Left forelimb (tissue), 1 donor: ENCODE measurements around the gene NFX1.

Experiments
- DNase-seq: peaks from one replicate; pipeline ENCODE4 v3.0.0-alpha.2; 2018; ENCODE audit warnings: low spot score

Gene NFX1

DNA sequence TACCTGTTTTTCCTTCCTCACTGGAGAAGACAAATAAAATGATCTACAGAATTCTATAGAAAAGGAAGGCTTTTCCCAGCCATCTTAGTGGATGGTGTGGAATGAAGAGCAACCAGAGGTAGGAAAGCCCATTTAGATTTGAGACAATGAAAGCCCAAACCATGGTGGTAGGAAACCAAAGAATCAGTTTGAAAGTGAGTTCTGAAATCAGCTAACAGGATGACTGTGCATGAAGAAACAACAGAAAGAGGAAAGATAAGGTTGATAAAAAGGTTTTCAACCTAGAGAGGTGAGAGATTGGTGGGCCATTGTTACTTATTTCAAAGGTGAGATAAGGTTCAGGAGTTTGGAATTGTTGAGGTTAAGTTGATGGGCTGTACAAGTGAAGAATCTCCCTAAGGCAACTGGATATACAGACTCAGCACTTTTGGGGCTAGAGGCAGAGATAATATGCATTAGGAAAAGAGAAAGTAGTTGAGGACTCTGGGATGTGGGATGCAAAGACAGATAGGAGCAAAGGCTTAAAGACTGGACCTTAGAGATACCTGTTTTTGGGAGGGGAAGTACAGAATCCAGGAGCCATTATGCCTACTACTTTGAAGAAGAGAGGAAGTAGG lies 23.1 kb upstream of the NFX1 start:
- no peak for DNase-seq

DNA sequence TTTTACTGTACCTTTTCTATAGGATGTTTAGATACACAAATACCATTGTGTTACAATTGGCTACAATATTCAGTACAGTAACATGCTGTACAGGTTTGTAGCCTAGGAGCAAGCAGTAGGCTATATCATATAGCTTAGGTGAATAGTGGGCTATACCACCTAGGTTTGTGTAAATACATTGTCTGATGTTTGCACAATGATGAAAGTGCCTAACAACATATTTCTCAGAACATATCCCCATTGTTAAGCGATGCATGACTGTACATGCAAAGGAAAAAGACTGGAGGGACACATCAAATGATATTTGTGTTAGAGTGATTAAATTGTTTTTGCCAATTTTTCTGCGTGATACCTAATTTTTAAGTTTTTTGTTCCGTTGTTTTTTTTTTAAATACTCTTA lies 20.2 kb upstream of the NFX1 start:
- no peak for DNase-seq

- no peak for DNase-seq
Measured at GRCh38 chr9:33272061-33272460, 18.3 kb upstream of the NFX1 start.

DNA sequence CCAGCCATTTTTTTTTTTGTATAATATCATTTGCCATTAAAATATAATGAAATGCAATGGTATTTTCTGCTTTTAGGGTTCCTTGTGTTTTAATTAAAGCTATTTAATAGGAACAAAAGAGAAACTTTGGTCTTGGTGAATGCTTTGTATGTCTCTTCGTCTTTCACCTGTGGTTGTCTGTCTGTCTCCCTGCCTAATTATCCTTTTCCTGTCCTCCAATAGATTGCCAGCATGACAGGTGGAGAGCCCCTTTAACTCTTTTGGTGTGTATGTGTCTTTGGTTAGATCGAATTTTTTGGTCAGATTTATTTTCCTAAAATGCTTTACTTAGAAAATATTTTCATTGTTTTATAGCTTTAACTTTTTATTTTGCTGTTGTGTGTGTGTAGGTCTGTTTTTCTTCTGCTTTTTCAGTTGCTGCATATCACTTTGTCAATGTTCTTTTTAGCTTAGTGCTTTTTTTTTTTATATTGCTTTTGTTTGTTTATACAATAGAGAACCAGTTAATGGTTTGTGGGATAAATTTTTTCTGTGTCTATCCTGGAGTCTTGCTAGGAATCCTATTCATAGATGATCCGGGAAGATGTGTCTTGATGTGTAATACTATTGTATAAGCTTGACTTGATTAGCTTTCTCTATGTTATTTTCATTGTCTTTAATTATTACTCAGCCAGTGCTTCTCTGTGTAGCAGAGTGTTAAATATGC lies 16.9 kb upstream of the NFX1 start:
- no peak for DNase-seq

DNA sequence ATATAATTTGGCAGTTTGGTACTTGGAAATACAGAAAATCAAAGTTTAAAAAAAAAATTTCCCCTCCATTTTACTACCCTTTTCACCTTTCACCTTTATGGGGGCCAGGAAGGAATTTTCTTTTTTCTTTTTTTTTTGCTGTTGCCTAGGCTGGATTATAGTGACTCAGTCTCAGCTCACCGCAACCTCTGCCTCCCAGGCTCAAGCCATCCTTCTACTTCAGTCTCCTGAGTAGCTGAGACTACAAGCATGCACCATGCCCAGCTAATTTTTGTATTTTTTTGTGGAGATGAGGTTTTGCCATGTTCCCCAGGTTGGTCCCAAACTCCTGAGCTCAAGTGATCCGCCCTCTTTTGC lies 16.4 kb upstream of the NFX1 start:
- no peak for DNase-seq

DNA sequence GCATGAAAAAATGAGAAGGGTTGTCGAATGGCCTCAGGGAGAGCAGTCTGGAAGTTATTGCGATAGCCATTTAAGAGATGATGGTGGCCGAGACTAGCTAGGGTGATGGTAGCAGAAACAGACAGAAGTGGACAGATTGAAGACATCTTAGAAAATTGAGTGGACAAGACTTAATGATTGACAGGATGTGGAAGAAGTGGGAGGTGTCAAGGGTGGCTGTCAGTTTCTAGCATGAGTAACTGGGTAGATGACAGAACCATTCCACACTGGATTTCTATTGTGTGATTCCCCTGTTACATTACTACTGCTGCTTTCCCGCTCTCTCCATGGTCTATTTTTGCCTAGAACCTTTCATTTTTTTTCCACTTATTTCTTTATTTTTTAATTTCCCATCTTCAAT lies 12.8 kb upstream of the NFX1 start:
- no peak for DNase-seq

- no peak for DNase-seq
Measured at GRCh38 chr9:33285502-33285901, 4.8 kb upstream of the NFX1 start.

DNA sequence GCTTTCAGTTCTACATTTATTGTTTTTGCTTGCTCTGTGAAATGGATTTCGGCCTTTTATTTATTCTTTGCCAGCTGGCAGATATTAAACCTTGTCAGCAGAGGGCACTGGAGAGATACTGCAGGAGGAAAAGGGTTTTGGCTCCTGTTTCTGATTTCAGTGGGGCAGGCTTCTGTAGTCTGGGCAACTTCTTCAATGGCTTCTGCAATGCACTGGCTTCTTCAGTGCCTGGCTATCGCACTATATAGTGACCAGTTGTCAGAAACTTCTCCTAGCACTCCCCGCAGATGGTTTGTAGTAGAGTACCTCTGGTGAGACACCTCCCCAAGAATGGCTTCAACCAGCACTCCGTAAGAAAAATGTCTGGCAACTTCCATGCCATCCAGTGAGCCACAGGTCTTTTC lies 3.2 kb upstream of the NFX1 start:
- DNase-seq = no peak

- DNase-seq = no peak
Measured at GRCh38 chr9:33288235-33288634, 2.1 kb upstream of the NFX1 start.

GRCh38 chr9:33288828-33289483 lies 1.4 kb upstream of the NFX1 start:
- DNase-seq = no peak

DNA sequence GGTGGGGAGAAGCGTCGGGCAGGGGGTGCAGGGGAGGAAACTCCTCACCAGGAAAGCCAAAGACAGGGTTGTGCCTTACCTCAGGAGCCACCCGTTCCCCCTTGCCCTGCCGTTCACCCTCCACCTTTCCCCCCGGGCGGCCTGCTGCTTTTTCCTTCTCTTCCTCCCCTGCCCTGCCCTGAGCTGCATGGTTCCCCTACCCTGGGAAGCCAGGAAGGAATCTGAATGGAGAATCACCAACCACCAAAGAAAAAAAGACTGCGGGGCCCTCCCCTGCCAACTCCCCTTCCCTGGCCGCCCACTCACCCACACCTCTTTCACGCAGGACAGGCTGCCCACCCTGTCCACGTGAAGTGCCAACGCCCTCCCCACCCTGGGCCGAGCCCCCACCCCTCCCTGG lies 820 bp upstream of the NFX1 start:
- peak; percentile 65 for DNase-seq

DNA sequence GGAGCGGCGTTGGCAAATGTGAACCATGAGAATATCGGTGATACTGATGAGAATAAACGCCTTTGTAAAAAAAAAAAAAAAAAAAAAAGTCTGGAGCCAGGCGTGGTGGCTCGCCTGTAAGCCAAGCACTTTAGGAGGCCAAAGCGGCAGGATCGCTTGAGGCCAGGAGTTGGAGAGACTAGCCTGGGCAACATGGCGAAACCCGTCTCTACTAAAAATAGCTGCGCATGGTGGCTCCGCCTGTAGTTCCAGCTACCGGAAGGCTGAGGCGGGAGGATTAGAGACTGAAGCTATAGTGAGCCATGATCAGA lies 425 bp upstream of the NFX1 start:
- no peak for DNase-seq

- no peak for DNase-seq
Measured at GRCh38 chr9:33291031-33291397, 698 bp downstream of the NFX1 start.

GRCh38 chr9:33291901-33292300 lies 1.6 kb downstream of the NFX1 start:
- DNase-seq = no peak

GRCh38 chr9:33293782-33294181 lies 3.5 kb downstream of the NFX1 start:
- DNase-seq = no peak

DNA sequence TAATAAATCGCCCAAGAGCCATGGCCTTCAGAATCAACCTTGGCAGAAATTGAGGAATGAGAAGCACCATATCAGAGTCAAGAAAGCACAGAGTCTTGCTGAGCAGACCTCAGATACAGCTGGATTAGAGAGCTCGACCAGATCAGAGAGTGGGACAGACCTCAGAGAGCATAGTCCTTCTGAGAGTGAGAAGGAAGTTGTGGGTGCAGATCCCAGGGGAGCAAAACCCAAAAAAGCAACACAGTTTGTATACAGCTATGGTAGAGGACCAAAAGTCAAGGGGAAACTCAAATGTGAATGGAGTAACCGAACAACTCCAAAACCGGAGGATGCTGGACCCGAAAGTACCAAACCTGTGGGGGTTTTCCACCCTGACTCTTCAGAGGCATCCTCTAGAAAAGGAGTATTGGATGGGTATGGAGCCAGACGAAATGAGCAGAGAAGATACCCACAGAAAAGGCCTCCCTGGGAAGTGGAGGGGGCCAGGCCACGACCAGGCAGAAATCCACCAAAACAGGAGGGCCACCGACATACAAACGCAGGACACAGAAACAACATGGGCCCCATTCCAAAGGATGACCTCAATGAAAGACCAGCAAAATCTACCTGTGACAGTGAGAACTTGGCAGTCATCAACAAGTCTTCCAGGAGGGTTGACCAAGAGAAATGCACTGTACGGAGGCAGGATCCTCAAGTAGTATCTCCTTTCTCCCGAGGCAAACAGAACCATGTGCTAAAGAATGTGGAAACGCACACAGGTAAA lies 4.5 kb downstream of the NFX1 start:
- no peak for DNase-seq

DNA sequence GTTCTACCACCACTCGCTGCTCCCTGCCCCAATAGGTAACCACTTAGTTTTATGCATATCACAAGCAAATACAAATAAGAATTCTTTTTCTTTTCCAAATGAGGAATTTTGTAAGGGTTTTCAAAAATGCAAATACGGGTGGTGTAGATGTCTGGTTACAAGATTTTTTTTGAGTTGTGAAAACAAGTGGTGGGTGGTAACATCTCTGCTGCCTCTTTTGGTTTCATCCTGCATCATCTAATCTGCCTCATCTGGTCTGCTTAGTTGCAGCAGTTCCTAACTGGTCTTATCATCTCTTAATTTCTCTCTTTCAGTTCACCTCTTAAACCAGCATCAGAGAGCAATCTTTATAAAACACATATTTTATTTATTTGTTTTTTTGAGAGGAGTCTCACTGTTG lies 5.3 kb downstream of the NFX1 start:
- DNase-seq = no peak

DNA sequence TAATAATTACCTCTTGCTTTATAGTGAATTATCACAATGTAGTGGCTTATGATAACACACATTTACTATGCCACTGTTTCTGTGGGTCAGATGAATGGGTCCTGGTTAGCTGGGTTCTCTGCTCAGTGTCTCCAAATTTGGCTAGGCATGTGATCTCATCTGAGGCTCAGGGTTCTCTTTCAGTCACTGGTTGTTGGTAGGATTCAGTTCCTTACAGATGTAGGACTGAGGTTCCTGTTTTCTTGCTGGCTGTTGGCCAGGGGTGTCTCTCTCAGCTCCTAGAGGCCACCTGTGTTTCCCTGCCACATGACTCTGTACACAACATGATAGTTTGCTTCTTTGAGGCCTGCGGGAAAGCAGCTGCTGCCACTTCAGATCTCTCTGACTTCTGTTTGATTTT lies 7.1 kb downstream of the NFX1 start:
- DNase-seq = no peak

GRCh38 chr9:33300546-33300945 lies 10.2 kb downstream of the NFX1 start:
- no peak for DNase-seq

- DNase-seq = no peak
Measured at GRCh38 chr9:33304362-33304761, 14.0 kb downstream of the NFX1 start.

DNA sequence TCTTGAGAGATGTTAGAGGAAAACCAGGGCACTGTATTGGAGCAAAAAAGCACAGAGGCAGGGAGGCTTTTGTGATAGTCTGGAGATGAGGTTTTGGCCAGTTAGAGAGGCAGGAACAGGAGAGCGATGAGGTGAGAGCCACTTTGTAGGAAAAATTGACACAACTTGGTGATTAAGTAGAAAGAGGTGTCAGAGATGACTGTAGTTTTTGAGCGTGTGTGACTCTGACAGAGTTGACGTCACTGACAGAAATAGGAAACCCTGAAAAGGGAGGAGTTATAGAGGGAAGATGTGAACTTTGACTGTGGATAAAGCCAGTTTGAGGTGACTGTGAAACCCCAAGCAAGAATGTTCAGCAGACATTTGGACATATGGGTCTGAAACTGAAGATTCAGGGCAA lies 15.7 kb downstream of the NFX1 start:
- no peak for DNase-seq

GRCh38 chr9:33307067-33307466 lies 16.8 kb downstream of the NFX1 start:
- DNase-seq = no peak

DNA sequence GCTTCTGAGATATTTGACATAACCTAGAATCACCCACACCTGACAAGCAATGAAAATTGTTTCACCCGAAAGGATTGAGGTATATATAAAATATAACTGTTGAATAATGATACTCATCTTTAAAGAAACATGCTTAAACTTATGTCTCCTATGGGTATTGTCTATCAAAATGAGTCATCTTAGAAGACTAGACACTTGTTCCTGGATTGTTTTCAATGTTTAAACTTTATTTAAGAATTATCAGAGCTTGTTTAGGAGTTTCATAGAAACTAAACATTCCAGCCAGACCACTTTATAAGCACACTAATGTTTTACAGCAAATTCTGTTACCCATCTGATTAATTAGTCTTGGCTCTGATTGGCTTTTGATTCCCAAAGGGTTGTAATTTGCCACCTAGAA lies 19.6 kb downstream of the NFX1 start:
- no peak for DNase-seq
